Measurements from ENCODE around the gene COPZ2. TPM values are rescaled to one million over a fixed set of nuclear protein-coding genes. Genes with fewer than 3 reads are reported as not detected.

The COPZ2 gene
- total RNA-seq, 1 donor from 2014 or later: 4.0 TPM

DNA sequence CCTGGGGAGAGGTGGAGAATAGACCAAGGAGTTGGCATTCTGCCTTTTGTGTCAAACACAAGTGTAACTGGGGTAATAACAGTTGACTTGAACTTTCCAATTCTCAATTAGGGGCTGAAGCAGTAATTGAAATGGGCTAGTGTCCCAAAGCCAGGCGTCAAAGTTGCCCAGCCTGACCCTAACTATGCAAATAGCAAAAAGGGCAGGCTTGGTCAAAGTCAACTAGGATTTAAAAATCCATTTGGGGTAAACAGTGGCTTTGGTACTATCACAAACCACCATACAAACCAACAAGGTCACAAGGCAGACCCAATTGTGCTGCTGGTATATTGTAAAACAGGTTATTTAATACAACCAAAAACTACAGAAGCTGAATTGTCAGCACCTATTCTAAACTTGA, 28.6 kb upstream of the COPZ2 start:
- no peaks in the 10 kb centered on the region for H3K9me3 Mint-ChIP-seq
- H3K4me3 Mint-ChIP-seq: no peak overlapping the region
- TF ChIP-seq, protein P1, sequence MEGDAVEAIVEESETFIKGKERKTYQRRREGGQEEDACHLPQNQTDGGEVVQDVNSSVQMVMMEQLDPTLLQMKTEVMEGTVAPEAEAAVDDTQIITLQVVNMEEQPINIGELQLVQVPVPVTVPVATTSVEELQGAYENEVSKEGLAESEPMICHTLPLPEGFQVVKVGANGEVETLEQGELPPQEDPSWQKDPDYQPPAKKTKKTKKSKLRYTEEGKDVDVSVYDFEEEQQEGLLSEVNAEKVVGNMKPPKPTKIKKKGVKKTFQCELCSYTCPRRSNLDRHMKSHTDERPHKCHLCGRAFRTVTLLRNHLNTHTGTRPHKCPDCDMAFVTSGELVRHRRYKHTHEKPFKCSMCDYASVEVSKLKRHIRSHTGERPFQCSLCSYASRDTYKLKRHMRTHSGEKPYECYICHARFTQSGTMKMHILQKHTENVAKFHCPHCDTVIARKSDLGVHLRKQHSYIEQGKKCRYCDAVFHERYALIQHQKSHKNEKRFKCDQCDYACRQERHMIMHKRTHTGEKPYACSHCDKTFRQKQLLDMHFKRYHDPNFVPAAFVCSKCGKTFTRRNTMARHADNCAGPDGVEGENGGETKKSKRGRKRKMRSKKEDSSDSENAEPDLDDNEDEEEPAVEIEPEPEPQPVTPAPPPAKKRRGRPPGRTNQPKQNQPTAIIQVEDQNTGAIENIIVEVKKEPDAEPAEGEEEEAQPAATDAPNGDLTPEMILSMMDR (conservative IDR thresholded peaks at IDR 0.05): no peak
- peaks cover 12% of the 10 kb centered on the region for H3K4me1 Mint-ChIP-seq
- H3K36me3 Mint-ChIP-seq (ENCODE audit: low read depth): peaks cover 14% of the 10 kb centered on the region
- no peak for DNase-seq (ENCODE audit: low read depth, low spot score)
- H3K27me3 Mint-ChIP-seq (ENCODE audit: low read depth): no peaks in the 10 kb centered on the region
- H3K27ac Mint-ChIP-seq (ENCODE audit: unreplicated experiment): no peak overlapping the region

DNA sequence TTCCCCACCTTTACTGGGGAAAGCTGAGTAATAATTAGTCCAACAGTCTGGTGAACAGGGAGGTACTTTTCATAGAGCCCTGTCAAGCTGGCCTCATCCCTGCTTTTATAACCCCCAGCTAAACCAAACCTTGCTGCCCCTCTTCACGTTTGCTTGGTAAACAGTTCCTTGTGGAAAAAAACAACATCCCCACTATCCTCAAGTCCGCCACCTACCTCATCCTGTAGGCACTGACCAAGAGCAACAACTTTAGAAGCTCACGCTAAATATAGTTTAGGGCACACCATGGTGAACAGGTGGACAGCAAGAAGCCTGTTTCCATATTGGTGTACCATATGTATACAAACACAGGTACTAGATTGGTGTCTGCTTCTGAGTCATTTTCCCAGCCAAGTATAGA, 27.0 kb upstream of the COPZ2 start:
- TF ChIP-seq, protein P1 (conservative IDR thresholded peaks at IDR 0.05): no peak
- no peak for DNase-seq (ENCODE audit: low read depth, low spot score)
- peaks cover 7% of the 10 kb centered on the region for H3K4me1 Mint-ChIP-seq
- no peak overlapping the region for H3K4me3 Mint-ChIP-seq
- peaks cover 14% of the 10 kb centered on the region for H3K36me3 Mint-ChIP-seq (ENCODE audit: low read depth)
- H3K27me3 Mint-ChIP-seq (ENCODE audit: low read depth): no peaks in the 10 kb centered on the region
- no peaks in the 10 kb centered on the region for H3K9me3 Mint-ChIP-seq
- H3K27ac Mint-ChIP-seq (ENCODE audit: unreplicated experiment): no peak overlapping the region

DNA sequence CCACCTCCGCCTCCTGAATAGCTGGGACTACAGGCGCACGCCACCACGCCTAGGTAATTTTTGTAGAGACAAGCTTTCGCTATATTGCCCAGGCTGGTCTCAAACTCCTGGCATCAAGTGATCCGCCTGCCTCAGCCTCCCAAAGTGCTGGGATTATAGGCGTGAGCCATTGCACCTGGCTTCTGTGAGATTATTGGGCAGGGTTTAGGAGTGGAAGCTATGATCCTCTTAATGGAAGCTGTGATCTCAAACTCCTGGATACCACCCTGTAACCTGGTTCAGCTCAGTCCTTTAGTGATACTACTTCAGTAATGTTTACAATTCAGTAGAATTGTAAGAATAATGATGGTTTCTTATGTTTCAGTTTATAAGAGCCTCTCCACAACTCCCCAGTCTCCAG, 24.7 kb upstream of the COPZ2 start:
- TF ChIP-seq, protein P1 (conservative IDR thresholded peaks at IDR 0.05): no peak
- H3K4me3 Mint-ChIP-seq: no peak overlapping the region
- no peaks in the 10 kb centered on the region for H3K27me3 Mint-ChIP-seq (ENCODE audit: low read depth)
- no peak overlapping the region for H3K27ac Mint-ChIP-seq (ENCODE audit: unreplicated experiment)
- DNase-seq (ENCODE audit: low read depth, low spot score): no peak
- H3K9me3 Mint-ChIP-seq: no peaks in the 10 kb centered on the region
- peaks cover 7% of the 10 kb centered on the region for H3K4me1 Mint-ChIP-seq
- peaks cover 13% of the 10 kb centered on the region for H3K36me3 Mint-ChIP-seq (ENCODE audit: low read depth)

DNA sequence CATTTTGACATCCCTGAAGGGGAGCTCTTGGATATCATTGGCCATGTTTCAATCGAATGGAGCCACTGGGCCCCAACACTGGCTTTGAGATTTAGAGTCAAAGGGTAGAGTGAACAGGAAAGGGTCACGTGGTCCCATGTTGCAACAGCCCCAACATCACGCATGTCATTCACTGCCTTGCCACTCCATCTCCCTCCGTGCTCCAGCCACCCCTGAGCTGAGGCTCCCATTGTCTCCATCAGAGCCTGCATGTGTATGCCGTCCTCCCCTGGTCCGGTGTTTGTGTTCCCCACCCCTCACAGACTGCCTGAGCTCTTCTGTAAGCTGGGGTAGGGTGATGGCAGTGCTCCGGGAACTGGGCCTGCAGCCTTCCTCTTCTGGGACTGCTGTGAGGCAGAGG, 22.7 kb upstream of the COPZ2 start:
- Mint-ChIP-seq H3K27me3 (ENCODE audit: low read depth) (no peaks in the 10 kb centered on the region), H3K36me3 (ENCODE audit: low read depth) (peaks cover 18% of the 10 kb centered on the region), H3K4me1 (peaks cover 13% of the 10 kb centered on the region), H3K27ac (ENCODE audit: unreplicated experiment) (peak overlapping the region; percentile 67), H3K4me3 (no peak overlapping the region), H3K9me3 (no peaks in the 10 kb centered on the region)
- no peak for DNase-seq (ENCODE audit: low read depth, low spot score)
- TF ChIP-seq, protein P1 (conservative IDR thresholded peaks at IDR 0.05): no peak

DNA sequence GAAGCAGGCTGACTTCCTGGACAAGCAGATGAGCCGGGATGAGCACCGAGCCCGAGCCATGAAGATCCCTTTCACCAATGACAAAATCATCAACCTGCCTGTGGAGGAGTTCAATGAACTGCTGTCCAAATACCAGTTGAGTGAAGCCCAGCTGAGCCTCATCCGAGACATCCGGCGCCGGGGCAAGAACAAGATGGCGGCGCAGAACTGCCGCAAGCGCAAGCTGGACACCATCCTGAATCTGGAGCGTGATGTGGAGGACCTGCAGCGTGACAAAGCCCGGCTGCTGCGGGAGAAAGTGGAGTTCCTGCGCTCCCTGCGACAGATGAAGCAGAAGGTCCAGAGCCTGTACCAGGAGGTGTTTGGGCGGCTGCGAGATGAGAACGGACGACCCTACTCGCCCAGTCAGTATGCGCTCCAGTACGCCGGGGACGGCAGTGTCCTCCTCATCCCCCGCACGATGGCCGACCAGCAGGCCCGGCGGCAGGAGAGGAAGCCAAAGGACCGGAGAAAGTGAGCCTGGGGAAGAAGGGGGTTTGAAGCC, 21.6 kb upstream of the COPZ2 start:
- TF ChIP-seq, protein P1 (conservative IDR thresholded peaks at IDR 0.05): no peak
- H3K9me3 Mint-ChIP-seq: no peaks in the 10 kb centered on the region
- peaks cover 21% of the 10 kb centered on the region for H3K4me1 Mint-ChIP-seq
- no peak for DNase-seq (ENCODE audit: low read depth, low spot score)
- H3K27me3 Mint-ChIP-seq (ENCODE audit: low read depth): no peaks in the 10 kb centered on the region
- H3K4me3 Mint-ChIP-seq: peak overlapping the region; percentile 41
- H3K27ac Mint-ChIP-seq (ENCODE audit: unreplicated experiment): no peak overlapping the region
- peaks cover 18% of the 10 kb centered on the region for H3K36me3 Mint-ChIP-seq (ENCODE audit: low read depth)
